ENCODE results near the gene AXIN1. TPM values are rescaled to one million over a fixed set of nuclear protein-coding genes. Genes with fewer than 3 reads are reported as not detected.

Gene AXIN1
- total RNA-seq, 2 experiments from 2014 or later, result 25.5 to 30.6 TPM

DNA sequence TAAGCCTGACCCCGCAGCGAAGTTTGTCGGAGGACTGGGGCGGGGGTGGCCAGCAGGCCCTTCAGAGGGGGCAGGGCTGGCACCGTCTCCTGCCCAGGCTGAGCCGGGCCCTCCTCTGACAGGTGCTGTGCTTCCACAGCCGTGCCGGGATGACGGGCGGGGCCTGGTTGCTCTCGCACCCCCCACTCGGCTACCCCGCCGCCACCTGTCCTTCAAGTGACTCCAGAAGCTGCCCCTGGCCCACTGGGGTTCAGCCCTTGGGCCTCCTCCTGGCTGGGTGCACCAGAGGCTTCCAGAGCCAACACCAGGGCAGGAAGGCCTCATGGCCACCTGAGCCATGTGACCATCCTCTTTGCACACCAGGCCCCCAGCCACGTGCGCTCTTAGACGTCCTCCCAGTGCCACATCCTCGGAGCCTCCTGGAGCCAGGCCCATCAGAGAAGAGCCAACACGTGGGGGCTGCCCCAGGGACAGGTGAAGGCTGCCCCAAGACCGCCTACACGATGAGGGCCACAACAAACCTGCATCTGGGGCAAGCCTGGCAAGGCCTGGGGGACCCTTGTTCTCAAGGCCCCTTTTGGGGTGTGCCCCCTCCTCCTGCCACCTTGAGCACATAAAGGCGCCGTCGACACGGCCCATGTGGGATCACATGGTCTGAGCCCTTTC is 62.4 kb downstream of the AXIN1 start:
- no peaks in the 10 kb centered on the region for H3K27me3 Mint-ChIP-seq
- no peak overlapping the region for H3K27ac Mint-ChIP-seq
- peaks cover 3% of the 10 kb centered on the region for H3K9me3 Mint-ChIP-seq
- no peak overlapping the region for H3K4me3 Mint-ChIP-seq
- DNase-seq, result no peak
- POLR2A ChIA-PET, result no interaction called here
- H3K36me3 Mint-ChIP-seq (ENCODE audit: low read depth), result peaks cover 22% of the 10 kb centered on the region
- H3K4me1 Mint-ChIP-seq, result no peaks in the 10 kb centered on the region
- CTCF ChIA-PET, result no interaction called here

DNA sequence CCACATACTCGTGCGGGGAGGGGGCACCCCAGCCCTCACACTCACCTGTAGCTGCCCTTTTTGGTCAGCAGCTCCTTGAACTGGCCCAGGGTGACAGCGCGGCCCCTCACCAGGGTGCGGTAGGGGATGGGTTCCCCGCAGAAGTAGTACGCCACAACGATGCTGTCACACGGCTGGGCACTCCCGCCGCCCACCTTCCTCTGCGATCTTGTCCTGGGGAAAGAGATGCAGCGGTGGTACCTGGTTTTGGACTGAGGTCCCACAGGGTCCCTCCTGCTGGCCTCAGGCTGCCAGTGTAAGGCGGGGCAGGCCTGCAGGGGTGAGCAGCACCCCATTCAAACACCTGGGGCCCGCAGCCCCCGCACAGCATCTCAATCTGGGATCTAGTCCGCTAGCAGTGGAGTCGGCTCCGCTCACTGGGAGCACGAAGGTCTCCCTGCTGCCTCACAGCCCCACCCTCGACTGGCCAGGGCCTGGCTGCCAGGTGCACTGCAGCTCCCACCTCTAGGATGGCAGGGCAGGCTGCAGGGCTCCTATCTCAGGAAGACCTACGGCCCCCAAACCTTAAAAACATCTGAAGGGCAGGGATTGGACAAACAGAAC is 63.0 kb downstream of the AXIN1 start:
- DNase-seq, result no peak
- ChIA-PET POLR2A (no interaction called here), CTCF (interaction anchor here (0.7 kb wide), 1 partner anchor 90 kb away, joined by 3 read pairs; no protein-coding TSS in a partner anchor)
- H3K4me3 Mint-ChIP-seq, result no peak overlapping the region
- no peaks in the 10 kb centered on the region for H3K27me3 Mint-ChIP-seq
- H3K27ac Mint-ChIP-seq, result no peak overlapping the region
- H3K4me1 Mint-ChIP-seq, result no peaks in the 10 kb centered on the region
- peaks cover 22% of the 10 kb centered on the region for H3K36me3 Mint-ChIP-seq (ENCODE audit: low read depth)
- H3K9me3 Mint-ChIP-seq, result peaks cover 3% of the 10 kb centered on the region

DNA sequence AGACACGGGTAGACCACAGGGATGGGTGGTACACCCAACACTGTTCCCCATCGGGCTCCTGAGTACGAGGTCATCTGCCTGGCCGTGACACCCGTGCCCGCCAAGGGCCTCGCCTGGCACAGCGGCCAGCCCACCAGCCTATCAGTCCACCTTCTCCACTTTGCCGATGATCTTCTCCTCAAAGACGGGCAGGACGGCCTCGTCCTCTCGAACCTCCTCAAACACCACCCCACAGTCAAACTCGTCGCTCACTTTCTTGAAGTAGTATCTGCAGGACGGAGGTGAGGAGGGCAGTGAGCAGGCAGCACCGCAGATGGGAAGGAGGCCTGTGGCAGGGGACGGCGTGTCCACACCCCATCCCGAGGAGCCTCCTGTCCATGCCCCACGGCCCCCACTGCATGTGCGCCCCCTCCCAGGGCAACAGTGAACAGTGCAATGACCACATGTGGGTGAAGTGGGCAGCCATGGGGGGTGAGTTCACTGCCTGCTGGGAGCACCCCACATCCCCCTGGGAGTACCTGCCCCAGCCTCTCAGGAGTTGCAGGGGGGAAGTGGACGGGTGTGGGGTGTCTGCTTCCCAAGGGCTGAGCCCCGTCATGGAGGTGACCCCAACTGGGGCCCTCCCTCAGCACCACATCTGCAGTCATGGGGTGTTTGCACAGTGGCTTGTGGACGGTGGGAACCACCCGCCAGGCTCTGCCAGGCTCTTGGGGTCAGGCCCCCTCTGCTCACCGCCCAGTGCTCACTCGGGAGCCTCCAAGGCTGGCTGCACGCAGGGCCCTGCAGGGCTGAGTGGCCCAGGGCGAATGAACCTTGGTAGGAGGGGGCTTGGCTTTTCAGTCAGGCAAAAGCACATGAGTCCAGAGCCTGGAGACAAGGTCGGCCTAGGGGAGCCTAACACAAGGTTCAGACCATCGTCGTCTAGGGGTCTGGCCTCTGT is 64.3 kb downstream of the AXIN1 start:
- ChIA-PET CTCF (no interaction called here), POLR2A (no interaction called here)
- no peak overlapping the region for H3K4me3 Mint-ChIP-seq
- peaks cover 3% of the 10 kb centered on the region for H3K9me3 Mint-ChIP-seq
- no peak for DNase-seq
- no peak overlapping the region for H3K27ac Mint-ChIP-seq
- H3K36me3 Mint-ChIP-seq (ENCODE audit: low read depth), result peaks cover 20% of the 10 kb centered on the region
- no peaks in the 10 kb centered on the region for H3K4me1 Mint-ChIP-seq
- no peaks in the 10 kb centered on the region for H3K27me3 Mint-ChIP-seq

DNA sequence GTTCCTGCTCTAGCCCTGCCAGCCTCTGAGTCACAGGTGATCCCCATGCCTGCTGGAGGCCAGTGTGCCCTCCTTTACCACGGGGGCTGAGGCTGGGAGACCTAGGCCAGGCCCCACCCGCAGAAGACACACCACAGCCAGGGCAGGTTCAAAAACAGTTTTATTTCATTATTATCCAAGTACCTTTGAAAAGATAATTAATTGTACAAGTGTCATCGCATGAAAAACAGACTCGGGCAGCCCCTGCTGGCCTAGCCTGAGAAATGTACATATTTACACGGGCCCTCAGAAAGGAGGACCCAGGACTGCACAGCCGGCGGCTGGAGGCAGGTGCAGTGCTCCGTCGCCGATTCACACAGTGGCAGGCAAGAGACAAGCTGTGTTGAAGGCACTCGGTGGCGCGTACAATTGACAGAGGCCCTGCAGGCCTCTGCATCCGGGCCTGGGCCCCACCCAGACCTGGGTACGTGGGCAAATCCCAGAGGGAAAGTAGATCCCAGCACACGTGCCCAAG is 65.2 kb downstream of the AXIN1 start:
- Mint-ChIP-seq H3K4me1 (no peaks in the 10 kb centered on the region), H3K4me3 (no peak overlapping the region), H3K27ac (no peak overlapping the region), H3K9me3 (peaks cover 3% of the 10 kb centered on the region), H3K36me3 (ENCODE audit: low read depth) (peaks cover 18% of the 10 kb centered on the region), H3K27me3 (no peaks in the 10 kb centered on the region)
- POLR2A ChIA-PET, result no interaction called here
- DNase-seq, result no peak
- CTCF ChIA-PET, result no interaction called here

GRCh38 chr16:286491-287297 is 65.8 kb downstream of the AXIN1 start:
- CTCF ChIA-PET, result no interaction called here
- no peaks in the 10 kb centered on the region for H3K4me1 Mint-ChIP-seq
- POLR2A ChIA-PET, result no interaction called here
- H3K27ac Mint-ChIP-seq, result peak overlapping the region; percentile 50
- no peak overlapping the region for H3K4me3 Mint-ChIP-seq
- peaks cover 3% of the 10 kb centered on the region for H3K9me3 Mint-ChIP-seq
- H3K27me3 Mint-ChIP-seq, result peaks cover 3% of the 10 kb centered on the region
- no peak for DNase-seq
- H3K36me3 Mint-ChIP-seq (ENCODE audit: low read depth), result peaks cover 18% of the 10 kb centered on the region

DNA sequence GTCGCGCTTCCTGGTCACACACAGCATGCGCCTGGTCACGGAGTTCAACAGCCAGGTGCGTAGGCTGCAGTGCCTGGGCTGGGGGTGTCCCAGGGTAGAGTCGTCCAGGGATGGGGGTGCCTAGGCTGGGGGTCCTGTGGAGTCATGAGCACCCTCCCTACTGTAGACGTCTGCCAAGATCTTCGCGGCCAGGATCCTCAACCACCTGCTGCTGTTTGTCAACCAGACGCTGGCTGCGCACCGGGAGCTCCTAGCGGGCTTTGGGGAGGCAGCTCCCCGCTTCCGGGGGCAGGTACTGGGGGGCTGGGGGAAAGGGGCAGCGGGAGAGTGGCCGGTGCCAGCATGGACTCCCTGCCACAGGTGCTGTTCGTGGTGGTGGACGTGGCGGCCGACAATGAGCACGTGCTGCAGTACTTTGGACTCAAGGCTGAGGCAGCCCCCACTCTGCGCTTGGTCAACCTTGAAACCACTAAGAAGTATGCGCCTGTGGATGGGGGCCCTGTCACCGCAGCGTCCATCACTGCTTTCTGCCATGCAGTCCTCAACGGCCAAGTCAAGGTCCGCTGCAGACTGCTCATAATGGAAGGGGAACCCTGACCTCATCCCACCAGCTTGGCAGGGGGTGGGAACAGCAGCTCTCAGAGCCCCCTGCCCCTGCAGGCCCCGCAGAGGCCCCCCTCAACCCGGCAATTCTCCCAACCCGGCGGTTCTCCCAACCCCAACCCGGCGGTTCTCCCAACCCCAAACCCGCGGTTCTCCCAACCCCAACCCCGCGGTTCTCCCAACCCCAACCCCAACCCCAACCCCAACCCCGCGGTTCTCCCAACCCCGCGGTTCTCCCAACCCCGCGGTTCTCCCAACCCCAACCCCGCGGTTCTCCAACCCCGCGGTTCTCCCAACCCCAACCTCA is 67.1 kb downstream of the AXIN1 start:
- Mint-ChIP-seq H3K27ac (no peak overlapping the region), H3K4me3 (no peak overlapping the region), H3K27me3 (peaks cover 9% of the 10 kb centered on the region), H3K4me1 (no peaks in the 10 kb centered on the region), H3K36me3 (ENCODE audit: low read depth) (peaks cover 18% of the 10 kb centered on the region), H3K9me3 (peaks cover 3% of the 10 kb centered on the region)
- no peak for DNase-seq
- ChIA-PET POLR2A (no interaction called here), CTCF (no interaction called here)

- no peaks in the 10 kb centered on the region for H3K4me1 Mint-ChIP-seq
- H3K27me3 Mint-ChIP-seq, result peaks cover 12% of the 10 kb centered on the region
- H3K36me3 Mint-ChIP-seq (ENCODE audit: low read depth), result peaks cover 18% of the 10 kb centered on the region
- CTCF ChIA-PET, result interaction anchor here (0.6 kb wide), 1 partner anchor 31 kb away, joined by 4 read pairs; no protein-coding TSS in a partner anchor
- H3K9me3 Mint-ChIP-seq, result peaks cover 3% of the 10 kb centered on the region
- no peak for DNase-seq
- no peak overlapping the region for H3K27ac Mint-ChIP-seq
- POLR2A ChIA-PET, result no interaction called here
- no peak overlapping the region for H3K4me3 Mint-ChIP-seq
Measured at GRCh38 chr16:284204-285120, 68.1 kb downstream of the AXIN1 start.

DNA sequence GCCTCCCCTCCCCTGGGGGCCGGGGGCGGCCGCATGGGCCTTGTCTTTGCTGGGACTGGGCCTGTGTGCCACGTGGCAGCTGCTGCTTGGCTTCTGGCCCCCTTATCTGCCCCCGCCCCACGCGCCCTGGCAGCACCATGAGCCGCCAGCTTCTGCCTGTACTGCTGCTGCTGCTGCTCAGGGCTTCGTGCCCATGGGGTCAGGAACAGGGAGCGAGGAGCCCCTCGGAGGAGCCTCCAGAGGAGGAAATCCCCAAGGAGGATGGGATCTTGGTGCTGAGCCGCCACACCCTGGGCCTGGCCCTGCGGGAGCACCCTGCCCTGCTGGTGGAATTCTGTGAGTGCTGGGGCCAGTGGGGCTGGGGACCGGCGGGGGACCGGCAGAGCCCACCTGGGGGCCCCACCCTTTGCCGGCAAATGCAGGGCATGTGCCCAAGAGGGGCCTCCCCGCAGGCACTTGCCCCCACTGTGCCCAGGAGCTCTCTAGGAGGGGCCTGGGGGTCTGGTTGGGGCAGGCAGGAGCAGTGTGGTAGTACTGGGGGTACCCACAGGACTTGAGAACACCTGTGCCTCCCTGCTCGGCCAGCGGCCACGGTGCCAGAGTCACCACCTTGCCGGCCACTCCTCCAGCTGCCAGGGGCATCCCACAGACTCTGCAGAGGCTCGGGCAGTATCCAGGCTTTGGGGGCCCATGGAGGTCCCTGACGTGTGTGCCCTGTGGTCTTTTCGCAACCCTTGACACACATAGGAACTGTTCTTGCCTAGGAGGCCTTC is 69.3 kb downstream of the AXIN1 start, which contains the start of gene PDIA2:
PDIA2 (plus strand) TSS at position 132 of the 773 bp plus-strand sequence; CDS start at position 138, 6 bp downstream.
- Mint-ChIP-seq H3K9me3 (peaks cover 3% of the 10 kb centered on the region), H3K36me3 (ENCODE audit: low read depth) (peaks cover 18% of the 10 kb centered on the region), H3K27me3 (peaks cover 21% of the 10 kb centered on the region), H3K27ac (no peak within 1 kb of the TSS), H3K4me3 (no peak within 1 kb of the TSS), H3K4me1 (peaks cover 3% of the 10 kb centered on the region)
- ChIA-PET CTCF (no interaction called here), POLR2A (no interaction called here)
- DNase-seq, result no peak

DNA sequence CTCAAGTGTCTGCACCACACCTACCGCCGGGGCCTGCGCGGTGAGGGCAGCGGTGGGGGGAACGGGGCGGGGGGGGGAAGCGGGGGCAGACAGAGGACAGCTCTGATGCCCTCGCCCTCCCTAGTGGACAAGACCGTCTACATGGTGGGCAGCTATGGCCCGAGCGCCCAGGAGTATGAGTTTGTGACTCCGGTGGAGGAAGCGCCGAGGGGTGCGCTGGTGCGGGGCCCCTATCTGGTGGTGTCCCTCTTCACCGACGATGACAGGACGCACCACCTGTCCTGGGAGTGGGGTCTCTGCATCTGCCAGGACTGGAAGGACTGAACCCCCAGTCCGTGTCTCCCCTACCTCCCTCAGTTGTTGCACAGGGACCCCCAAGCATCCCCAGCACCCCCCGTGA is 70.0 kb downstream of the AXIN1 start:
- ChIA-PET POLR2A (no interaction called here), CTCF (no interaction called here)
- H3K4me3 Mint-ChIP-seq, result no peak overlapping the region
- H3K36me3 Mint-ChIP-seq (ENCODE audit: low read depth), result peaks cover 12% of the 10 kb centered on the region
- H3K27ac Mint-ChIP-seq, result no peak overlapping the region
- H3K4me1 Mint-ChIP-seq, result peaks cover 3% of the 10 kb centered on the region
- no peak for DNase-seq
- peaks cover 3% of the 10 kb centered on the region for H3K9me3 Mint-ChIP-seq
- H3K27me3 Mint-ChIP-seq, result peaks cover 21% of the 10 kb centered on the region

DNA sequence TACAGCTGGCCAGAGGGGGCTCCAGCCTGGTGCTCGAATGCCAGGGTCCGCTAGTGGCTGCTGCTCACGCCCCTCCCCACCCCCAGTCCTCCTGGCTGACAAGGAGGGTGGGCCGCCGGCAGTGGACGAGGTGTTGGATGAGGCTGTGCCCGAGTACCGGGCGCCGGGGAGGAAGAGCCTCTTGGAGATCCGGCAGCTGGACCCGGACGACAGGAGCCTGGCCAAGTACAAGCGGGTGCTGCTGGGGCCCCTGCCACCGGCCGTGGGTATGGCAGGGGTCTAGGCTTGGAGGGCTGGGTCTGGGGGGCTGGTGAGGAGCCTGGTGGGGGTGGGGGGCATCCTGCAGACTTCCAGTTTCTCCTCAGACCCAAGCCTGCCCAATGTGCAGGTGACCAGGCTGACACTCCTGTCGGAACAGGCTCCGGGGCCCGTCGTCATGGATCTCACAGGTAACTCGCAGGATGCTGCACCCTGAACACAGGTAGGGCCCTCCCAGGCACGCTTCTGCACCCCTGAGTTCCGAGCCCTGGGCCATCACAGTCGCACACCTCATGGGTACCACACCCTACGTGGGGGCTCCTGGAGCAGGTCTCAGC is 70.8 kb downstream of the AXIN1 start:
- ChIA-PET POLR2A (no interaction called here), CTCF (interaction anchor here (0.7 kb wide), 1 partner anchor 94 kb away, joined by 3 read pairs; no protein-coding TSS in a partner anchor)
- peaks cover 3% of the 10 kb centered on the region for H3K9me3 Mint-ChIP-seq
- no peak overlapping the region for H3K27ac Mint-ChIP-seq
- peaks cover 3% of the 10 kb centered on the region for H3K4me1 Mint-ChIP-seq
- peaks cover 27% of the 10 kb centered on the region for H3K27me3 Mint-ChIP-seq
- no peak overlapping the region for H3K4me3 Mint-ChIP-seq
- peaks cover 5% of the 10 kb centered on the region for H3K36me3 Mint-ChIP-seq (ENCODE audit: low read depth)
- DNase-seq, result no peak

Measured in activated CD4-positive, alpha-beta T cell treated with anti-CD3 and anti-CD28 coated beads, Interleukin-2, amount 10 ng/mL, durations not matched to agents 7 days and 5 days (primary cell).